ENCODE data around the gene PDE6D.
A peak's percentile ranks its signal among the peaks of the same experiment; 100 is the strongest.

PDE6D gene

GRCh38 chr2:231692847-231693246 is 88.2 kb downstream of the PDE6D start:
- no peak for TF ChIP-seq CTCF (IDR thresholded peaks at IDR 0.05; ENCODE audit: insufficient read depth, missing control alignments)
- DNase-seq (ENCODE audit: insufficient read length, low spot score) (no peak), FAIRE-seq (no peak)

GRCh38 chr2:231691251-231691772 is 89.8 kb downstream of the PDE6D start:
- DNase-seq (ENCODE audit: insufficient read length, low spot score) (no peak), FAIRE-seq (no peak)
- no peak for TF ChIP-seq CTCF (IDR thresholded peaks at IDR 0.05; ENCODE audit: insufficient read depth, missing control alignments)

GRCh38 chr2:231689124-231689893 is 91.8 kb downstream of the PDE6D start:
- DNase-seq (ENCODE audit: insufficient read length, low spot score) (no peak), FAIRE-seq (no peak)
- no peak for TF ChIP-seq CTCF (IDR thresholded peaks at IDR 0.05; ENCODE audit: insufficient read depth, missing control alignments)

GRCh38 chr2:231688719-231689118 is 92.4 kb downstream of the PDE6D start:
- FAIRE-seq, result no peak

GRCh38 chr2:231687961-231688360 is 93.1 kb downstream of the PDE6D start:
- DNase-seq (ENCODE audit: insufficient read length, low spot score) (no peak), FAIRE-seq (no peak)
- no peak for TF ChIP-seq CTCF (IDR thresholded peaks at IDR 0.05; ENCODE audit: insufficient read depth, missing control alignments)

More at GRCh38 chr2:231688719-231689118, 92.4 kb downstream of the PDE6D start:
- TF ChIP-seq CTCF (IDR thresholded peaks at IDR 0.05; ENCODE audit: insufficient read depth, missing control alignments), result no peak
- no peak for DNase-seq (ENCODE audit: insufficient read length, low spot score)

- TF ChIP-seq CTCF (IDR thresholded peaks at IDR 0.05; ENCODE audit: insufficient read depth, missing control alignments), result peak; percentile 59
- DNase-seq (ENCODE audit: insufficient read length, low spot score), result no peak
- no peak for FAIRE-seq
Measured at GRCh38 chr2:231687133-231687852, 93.8 kb downstream of the PDE6D start.
